GM03348 (cell line): Measurements from ENCODE around the gene NKAPL.

Experiments
- DNase-seq: peaks from one replicate; pipeline ENCODE4 v3.0.0; 2012; ENCODE audit warnings: low spot score

The NKAPL gene

DNA sequence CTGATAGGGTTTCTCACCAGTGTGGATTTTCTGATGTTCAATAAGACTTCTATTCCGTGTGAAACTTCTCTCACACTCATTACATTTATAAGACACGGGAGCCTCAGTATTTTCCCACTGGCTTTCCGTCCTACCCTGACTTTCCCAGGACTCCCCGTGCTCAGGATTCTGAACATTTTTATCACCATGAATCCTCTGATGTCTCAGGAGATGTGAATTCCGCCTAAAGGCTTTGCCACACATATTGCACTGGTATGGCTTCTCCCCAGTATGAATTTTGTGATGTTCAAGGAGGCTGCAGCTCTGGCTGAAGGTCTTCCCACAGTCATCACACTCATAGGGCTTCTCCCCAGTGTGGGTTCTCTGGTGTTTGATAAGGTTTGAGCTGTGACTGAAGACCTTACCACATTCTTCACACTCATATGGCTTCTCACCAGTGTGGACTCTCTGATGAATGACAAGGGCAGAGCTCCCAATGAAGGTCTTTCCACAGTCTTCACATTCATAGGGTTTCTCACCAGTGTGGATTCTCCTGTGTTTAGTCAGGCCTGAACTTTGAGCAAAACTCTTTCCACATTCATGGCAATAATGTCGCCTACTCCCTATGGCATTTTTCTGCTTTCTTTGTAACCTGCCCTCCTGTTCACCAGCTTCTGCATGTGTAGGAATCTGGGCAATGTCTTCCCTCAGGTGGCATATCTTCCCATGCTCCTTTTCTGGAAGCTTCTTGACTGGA, 13.7 kb upstream of the NKAPL start:
- no peak for DNase-seq

- DNase-seq, result no peak
These were observed 10.2 kb upstream of the NKAPL start for GRCh38 chr6:28248916-28249315.

GRCh38 chr6:28250747-28251146, 8.3 kb upstream of the NKAPL start:
- no peak for DNase-seq

GRCh38 chr6:28251661-28252008, 7.5 kb upstream of the NKAPL start:
- DNase-seq, result peak; percentile 47

DNA sequence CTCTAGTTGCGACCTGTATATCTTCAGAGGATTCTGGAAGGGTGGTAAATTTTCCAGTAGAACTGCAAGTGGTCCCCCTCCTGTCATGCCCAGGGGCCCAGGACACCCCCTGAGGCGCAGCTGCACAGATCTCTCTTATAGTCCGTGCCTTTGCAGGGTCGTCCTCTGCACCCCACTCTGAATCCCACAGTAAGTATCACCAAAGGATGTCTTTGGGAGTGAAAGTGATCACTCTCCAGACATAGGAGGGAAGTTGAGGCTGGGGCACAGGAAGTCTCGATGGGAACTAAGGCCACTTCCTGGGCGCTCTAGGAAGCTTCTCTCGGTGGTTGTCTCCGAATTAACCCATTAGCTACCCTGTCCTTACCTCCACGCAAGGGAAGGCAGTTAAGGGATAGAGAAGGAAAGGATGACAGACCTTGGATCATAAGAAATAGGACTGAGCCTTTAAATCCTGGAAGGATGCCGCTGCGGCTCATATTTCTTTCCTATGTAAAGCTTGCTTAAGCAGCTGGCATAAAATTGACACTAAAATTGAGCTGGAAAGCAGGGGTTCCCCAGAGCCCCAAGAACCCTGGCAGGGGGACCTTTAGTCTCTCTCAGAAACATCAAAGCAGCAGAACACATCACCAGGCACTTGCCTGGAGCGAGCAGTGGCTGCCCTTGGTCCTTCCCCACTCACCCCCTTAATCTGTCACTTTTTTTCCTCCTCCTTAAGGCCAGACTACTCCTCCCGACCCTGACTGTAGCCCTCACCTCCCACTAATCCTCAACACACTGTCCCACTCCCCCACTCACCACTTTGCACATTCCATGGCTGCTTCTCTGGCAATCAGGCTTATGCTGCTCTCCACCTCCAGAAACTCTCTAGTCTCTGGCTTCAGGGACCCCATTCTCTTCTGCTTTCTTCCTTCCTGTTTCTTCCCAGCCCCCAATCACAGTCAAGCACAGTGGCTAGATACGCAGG, 6.8 kb upstream of the NKAPL start, which contains the start of gene ZKSCAN4:
TSS of gene ZKSCAN4 (minus strand) at position 261 of the 967 bp plus-strand sequence. CDS start 289 bp downstream, outside the sequence.
- DNase-seq, result peak; percentile 93

DNA sequence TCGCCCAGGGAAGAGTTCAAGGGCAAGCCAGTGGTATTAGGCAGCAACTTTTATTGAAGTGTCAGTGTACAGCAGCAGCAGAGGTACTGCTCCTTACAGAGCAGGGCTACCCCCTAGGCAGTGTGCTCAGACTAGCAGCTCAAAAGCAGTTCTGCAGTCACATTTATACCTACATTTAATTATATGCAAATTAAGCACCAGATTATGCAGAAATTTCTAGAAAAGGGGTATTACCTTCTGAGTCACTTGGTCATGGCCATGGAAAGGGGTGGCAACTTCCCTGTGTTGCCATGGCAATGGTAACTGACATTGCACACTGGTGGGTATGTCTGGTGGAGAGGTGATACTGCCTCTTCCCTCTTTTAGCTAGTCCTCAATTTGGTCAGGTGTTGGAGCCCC, 5.0 kb upstream of the NKAPL start:
- DNase-seq, result no peak

GRCh38 chr6:28257042-28257441, 2.1 kb upstream of the NKAPL start:
- no peak for DNase-seq

DNA sequence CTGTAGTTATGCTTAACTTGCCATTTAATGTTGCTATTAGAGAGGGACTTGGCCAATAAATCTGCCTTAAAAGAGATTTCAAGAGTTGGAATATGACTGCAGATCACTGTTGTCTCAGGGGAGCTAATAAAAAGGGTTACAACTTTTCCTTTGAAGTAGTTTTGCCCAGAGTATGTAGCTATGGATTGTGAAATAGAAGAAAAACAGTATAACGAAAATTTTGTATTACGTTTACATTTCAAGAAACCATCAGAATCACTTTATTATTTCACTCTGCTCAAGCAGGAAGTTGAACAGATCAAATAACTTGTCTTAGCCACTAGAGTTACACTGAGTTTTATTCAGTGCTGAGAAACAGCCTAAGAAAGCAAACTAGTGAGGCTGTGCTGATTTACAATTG, 4.8 kb downstream of the NKAPL start:
- DNase-seq, result no peak

DNA sequence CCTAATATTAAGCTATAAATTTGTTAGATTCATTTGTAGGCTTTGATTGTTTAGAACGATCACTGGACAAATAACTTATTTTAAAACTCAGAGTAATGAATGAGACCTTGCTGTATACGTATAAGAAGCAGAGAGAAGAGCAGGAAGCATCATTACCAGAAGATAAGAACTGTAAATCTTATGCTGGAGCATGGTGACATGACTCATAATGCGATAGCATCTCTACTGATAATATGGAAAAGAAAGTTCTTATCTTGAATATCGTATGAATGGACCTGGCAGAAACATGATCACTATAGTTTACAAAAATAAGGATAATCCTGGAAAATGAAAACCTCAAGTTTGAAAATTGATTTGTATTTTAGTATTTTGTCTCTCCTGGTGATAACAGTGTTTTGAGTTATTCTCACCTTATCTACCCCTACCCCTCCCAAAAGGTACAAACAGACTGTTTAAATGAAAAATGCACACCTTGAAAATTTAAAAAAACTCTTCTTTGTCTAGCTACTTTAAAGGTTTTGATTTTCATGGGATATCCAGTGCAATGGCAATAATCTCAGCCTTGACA, 5.8 kb downstream of the NKAPL start:
- no peak for DNase-seq

- no peak for DNase-seq
These were observed 7.5 kb downstream of the NKAPL start for GRCh38 chr6:28266563-28266961.

DNA sequence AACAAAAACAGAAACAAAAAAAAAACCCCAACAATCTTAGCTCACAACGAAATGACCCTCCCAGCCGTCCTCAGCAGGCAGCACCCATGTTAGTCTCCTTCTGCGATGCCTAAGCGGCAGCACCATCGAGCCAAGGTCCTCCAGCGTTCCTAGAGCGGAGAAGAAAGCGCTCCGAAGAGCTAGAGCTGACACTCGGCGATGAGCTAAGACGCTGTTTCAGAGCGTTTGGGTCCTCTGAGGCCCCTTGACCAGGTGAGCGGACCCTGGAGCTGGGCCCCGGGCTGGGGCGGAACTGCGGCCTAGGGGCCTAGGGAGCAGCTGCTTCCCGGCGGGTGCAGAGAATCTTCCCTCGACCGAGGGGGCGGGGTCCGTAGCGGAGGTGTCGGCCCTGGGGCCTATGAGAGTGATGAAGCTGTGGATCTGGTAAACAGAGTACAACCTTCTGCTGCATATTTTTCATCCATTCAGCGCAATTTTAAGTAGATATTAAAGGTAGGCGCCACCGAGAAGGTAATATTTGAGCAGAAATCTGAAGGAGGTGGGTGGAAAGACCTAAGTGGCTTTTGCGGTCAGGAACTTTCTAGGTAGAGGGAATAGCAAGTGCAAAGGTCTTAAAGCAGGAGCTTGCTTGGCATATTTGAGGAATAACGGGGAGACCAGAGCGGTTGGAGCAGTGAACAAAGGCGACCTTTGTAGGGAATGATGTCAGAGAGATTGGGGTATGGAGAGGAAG, 8.0 kb downstream of the NKAPL start, which contains the start of gene ZSCAN26:
TSS of gene ZSCAN26 (plus strand) at position 182 of the 733 bp plus-strand sequence. CDS start 4,777 bp downstream, outside the sequence.
- DNase-seq, result peak; percentile 87

DNA sequence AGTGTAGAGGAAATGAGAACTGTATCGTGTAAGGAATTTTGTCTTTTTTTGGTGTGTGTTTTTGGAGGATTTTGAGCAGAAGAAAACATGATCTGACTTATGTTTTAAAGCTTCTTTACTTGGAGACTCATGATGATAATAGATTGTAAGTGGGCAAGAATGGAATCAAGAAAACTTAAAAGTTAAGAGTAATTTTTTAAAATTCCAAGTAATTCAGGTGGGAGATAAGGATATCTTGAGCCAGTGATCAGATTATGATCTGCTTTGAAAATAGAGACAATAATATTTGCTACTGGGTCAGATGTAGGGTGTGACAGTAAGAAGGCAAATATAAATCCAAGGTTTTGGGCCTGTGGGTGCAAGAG, 8.6 kb downstream of the NKAPL start:
- DNase-seq, result no peak

DNA sequence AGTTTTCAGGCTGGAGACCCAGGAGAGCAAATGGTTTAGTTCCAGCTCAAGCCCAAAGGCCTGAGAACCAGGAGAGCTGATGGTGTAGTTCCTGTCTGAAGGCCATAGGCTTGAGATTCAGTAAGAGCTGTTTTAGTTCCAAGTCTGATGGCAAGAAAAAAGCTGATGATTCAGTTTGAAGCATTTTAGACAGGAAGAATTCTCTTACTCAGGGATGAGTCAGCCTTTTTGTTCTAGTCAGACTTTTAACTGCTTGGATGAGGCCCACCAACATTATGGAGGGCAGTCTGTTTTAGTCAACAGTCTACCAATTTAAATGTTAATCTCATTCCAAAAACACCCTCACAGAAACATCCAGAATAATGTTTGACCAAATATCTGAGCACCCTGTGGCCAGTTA, 10.4 kb downstream of the NKAPL start:
- DNase-seq, result peak; percentile 77

DNA sequence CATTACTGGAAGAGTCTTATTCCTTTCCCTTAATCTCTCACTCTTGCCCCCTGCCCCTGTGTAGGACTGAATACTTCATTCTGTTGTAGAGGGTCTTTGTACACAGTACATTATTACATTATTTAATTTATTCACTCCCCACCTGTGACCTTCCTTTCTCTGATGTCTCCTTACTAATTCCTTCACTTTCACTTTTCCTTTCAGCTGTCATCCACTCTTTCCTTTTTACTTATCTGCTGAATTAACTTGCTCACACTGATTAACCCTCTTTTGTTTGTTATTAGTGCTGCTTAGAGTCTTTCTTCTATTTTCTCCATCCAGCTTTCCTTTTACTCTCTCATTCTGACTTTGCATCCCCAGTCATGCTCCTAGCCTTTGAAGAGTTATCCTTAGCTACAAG, 15.8 kb downstream of the NKAPL start:
- DNase-seq, result no peak

DNA sequence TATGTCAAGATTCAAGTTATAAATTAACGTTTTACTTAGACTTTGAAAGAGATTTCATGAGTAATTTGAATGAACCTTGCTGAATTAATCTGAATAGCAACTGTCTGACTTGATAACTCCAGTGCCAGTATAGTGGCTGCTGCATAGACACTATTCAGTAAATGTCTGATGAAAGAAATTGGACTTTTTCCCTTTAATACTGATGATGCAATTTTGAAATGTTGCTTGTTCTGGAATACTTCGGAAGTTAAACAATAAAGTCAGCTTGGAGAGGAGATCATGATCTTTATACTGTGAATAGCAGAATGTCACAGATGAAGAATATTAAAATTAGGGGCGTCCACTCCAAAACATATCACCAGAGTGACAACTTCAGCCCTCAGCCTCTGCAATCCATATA, 18.6 kb downstream of the NKAPL start:
- no peak for DNase-seq

GRCh38 chr6:28280595-28281287, 21.6 kb downstream of the NKAPL start:
- no peak for DNase-seq

GRCh38 chr6:28281288-28282064, 22.4 kb downstream of the NKAPL start, which contains the start of gene PGBD1:
PGBD1 (plus strand) TSS chr6:28281572; CDS start chr6:28283814, 2,242 bp downstream.
- peak; percentile 93 for DNase-seq

DNA sequence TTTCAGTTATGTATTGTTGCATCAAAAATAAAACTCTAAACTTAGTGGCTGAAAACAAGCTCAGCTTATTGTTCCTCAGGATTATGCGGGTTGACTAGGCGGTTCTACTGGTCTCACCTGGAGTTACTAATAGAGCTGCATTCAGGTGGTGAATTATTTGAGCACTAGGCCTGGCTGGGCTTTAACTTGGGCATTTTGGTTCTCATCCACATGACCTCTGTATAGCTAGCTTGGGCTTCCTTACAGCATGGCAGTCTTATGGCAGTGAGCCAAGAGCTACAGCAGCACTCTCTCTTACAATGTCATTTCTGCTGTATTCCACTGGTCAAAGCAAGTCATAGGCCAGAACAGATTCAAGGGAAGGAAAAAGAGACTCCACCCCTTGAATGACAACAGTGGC, 23.8 kb downstream of the NKAPL start:
- no peak for DNase-seq

- no peak for DNase-seq
These were observed 32.5 kb downstream of the NKAPL start for GRCh38 chr6:28291573-28291972.

DNA sequence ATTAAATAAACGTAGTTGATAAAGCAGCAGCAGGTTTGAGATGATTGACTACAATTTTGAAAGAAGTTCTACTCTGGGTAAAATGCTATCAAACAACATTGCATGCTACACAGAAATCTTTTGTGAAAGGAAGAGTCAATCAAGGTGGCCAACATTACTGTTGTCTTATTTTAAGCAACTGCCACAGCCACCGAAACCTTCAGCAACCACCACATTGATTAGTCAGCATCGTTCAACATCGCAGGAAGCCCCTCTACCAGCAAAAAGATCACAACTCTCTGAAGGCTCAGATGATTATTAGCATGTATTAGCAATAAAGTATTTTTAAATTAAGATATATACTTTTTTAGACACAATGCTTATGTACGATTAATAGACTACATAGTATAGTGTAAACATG, 36.2 kb downstream of the NKAPL start:
- no peak for DNase-seq
